Measurements from ENCODE around the gene SRSF7. TPM values are rescaled to one million over a fixed set of nuclear protein-coding genes. Genes with fewer than 3 reads are reported as not detected.

Gene SRSF7
- total and polyA plus RNA-seq, 9 of the 15 experiments (the other 6 are each of a cell fraction or from before 2014, with no cell fraction given), result 219 to 726 (median 375) TPM

DNA sequence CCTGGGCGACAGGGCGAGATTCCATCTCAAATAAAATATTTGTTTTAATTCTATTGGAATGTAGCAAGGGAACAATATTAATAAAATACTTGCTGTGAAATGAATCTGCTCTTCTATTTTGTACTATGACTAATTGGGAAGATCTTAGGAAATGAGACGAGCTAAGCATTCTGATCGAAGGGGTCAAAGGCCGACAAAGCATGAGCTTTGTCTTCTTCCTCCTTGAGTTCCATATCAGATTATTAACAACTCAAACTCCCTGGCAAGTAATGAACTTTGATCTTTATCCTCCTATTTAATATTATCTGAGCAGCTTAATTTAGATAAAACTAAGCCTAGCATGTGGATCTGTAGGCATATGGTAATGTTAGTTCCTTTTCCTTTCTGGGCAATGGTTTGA, 42.4 kb upstream of the SRSF7 start:
- no peak overlapping the region for H3K4me3 ChIP-seq
- POLR2A ChIA-PET, result interaction anchor here (0.6 to 1.4 kb wide), 3 partner anchors 10 to 45 kb away, joined by 3 to 4 read pairs (median 3); partner anchors contain the start of gene SRSF7
- TF ChIP-seq EP300 (IDR thresholded peaks at IDR 0.05; ENCODE audit: low read length) (no peak), NRF1 (conservative IDR thresholded peaks at IDR 0.05 in 1 of 2, IDR thresholded peaks at IDR 0.05 in 1 of 2) (no peak), ZNF3 (CRISPR knock-in tag; IDR thresholded peaks at IDR 0.05) (no peak), NR3C1 (CRISPR knock-in tag; IDR thresholded peaks at IDR 0.05) (no peak)
- TF ChIP-seq, protein P1, sequence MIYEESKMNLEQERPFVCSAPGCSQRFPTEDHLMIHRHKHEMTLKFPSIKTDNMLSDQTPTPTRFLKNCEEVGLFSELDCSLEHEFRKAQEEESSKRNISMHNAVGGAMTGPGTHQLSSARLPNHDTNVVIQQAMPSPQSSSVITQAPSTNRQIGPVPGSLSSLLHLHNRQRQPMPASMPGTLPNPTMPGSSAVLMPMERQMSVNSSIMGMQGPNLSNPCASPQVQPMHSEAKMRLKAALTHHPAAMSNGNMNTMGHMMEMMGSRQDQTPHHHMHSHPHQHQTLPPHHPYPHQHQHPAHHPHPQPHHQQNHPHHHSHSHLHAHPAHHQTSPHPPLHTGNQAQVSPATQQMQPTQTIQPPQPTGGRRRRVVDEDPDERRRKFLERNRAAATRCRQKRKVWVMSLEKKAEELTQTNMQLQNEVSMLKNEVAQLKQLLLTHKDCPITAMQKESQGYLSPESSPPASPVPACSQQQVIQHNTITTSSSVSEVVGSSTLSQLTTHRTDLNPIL (CRISPR knock-in tag; IDR thresholded peaks at IDR 0.05), result no peak
- TF ChIP-seq, protein P2, sequence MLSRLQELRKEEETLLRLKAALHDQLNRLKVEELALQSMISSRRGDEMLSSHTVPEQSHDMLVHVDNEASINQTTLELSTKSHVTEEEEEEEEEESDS (CRISPR knock-in tag; IDR thresholded peaks at IDR 0.05), result no peak
- no peak overlapping the region for H3K9ac ChIP-seq (ENCODE audit: insufficient read depth in 1 of 2, low read depth in 2 of 2, low read length in 2 of 2)
- H3K27me3 ChIP-seq (ENCODE audit: control insufficient read depth in 2 of 2, insufficient read depth in 2 of 2, low read length in 2 of 2), result no peaks in the 10 kb centered on the region
- in situ Hi-C loops (cut with MboI) (no loop called here), intact Hi-C loops (cut with micrococcal nuclease) (no loop called here)
- H3K4me2 ChIP-seq (ENCODE audit: insufficient read depth, low read length), result no peak overlapping the region
- no peaks in the 10 kb centered on the region for H3K9me3 ChIP-seq (replicated peaks; ENCODE audit: control insufficient read depth, insufficient read depth, low read depth, low read length)
- no peaks in the 10 kb centered on the region for H3K9me1 ChIP-seq (ENCODE audit: control insufficient read depth, insufficient read depth, low read length)
- H2AFZ ChIP-seq (ENCODE audit: low read depth, low read length), result no peak overlapping the region
- no TSS peak for BruUV-seq (replicated peaks)
- 58% methylated on average over 5 of the region's 5 CpGs for WGBS (ENCODE audit: insufficient coverage, low coverage, missing lambda C conversion rate)
- H3K79me2 ChIP-seq (ENCODE audit: control insufficient read depth, insufficient read depth, low read length), result no peaks in the 10 kb centered on the region
- peaks cover 11% of the 10 kb centered on the region; the same call in 1 of the 3 replicates for H3K36me3 ChIP-seq (ENCODE audit: control insufficient read depth, insufficient read depth, low read length)
- ATAC-seq (no peak), DNase-seq (ENCODE audit: extremely low read depth in 1 of 4, low spot score in 3 of 4) (no peak), FAIRE-seq (no peak)
- CTCF ChIA-PET (ENCODE audit: low intra/inter-chr PET ratio), result no interaction called here
- no peaks in the 10 kb centered on the region for H4K20me1 ChIP-seq (replicated peaks; ENCODE audit: control insufficient read depth, insufficient read depth, low read length)
- no peak overlapping the region for H3K27ac ChIP-seq (ENCODE audit: extremely low read depth, low read depth, low read length)
- H3K4me1 ChIP-seq (replicated peaks in 1 of 2; ENCODE audit: control insufficient read depth in 2 of 2, insufficient read depth in 2 of 2, low read length in 2 of 2), result no peaks in the 10 kb centered on the region

All from K562 (cell line).